NCI-H1417 (cell line): Measurements from ENCODE around the gene CLP1.
"Not testable (repeated sequence)": the region's sequence is repeated elsewhere in the genome, so short reads cannot be mapped to it uniquely, and the experiment has no call there.

Experiments used
- DNase-seq, 3 experiments: peaks; one replicate each; lab custom pipeline; 2025; lab: John Stamatoyannopoulos, UW

The CLP1 gene

DNA sequence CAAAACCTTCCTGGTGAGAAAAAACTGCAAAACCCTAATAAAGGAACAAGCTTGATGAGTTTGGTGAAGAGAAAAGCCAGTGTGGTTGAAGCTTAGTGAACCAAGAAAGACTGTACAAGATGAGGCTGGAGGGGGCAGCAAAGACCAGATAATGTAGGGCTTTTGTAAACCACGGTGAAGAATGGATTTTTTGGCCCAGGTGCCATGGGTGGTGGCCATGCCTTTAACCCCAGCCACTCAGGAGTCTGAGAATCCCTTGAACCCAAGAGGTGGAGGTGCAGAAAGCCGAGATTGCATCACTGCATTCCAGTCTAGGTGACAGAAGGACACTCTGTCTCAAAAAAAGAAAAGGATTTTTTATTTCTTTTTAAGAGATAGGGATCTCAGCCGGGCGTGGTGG is 5.3 kb downstream of the CLP1 start:
- DNase-seq = no peak

DNA sequence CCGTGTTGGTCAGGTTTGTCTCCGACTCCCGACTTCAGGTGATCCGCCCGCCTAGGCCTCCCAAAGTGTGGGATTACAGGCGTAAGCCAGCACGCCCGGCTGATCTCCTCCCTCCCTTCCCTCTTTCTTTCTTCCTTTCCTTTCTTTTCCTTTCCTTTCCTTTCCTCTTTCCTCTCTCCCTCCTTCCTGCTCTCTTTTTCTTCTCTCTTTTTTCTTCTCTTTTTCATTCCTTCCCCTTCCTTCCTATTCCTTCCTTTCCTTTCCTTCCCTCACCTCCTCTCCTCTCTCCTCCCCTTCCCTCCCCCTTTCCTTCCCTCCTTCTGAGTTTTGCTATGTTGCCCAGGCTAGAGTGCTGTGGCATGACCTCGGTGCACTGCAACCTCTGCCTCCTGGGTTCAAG is 6.4 kb downstream of the CLP1 start:
- no peak for DNase-seq

DNA sequence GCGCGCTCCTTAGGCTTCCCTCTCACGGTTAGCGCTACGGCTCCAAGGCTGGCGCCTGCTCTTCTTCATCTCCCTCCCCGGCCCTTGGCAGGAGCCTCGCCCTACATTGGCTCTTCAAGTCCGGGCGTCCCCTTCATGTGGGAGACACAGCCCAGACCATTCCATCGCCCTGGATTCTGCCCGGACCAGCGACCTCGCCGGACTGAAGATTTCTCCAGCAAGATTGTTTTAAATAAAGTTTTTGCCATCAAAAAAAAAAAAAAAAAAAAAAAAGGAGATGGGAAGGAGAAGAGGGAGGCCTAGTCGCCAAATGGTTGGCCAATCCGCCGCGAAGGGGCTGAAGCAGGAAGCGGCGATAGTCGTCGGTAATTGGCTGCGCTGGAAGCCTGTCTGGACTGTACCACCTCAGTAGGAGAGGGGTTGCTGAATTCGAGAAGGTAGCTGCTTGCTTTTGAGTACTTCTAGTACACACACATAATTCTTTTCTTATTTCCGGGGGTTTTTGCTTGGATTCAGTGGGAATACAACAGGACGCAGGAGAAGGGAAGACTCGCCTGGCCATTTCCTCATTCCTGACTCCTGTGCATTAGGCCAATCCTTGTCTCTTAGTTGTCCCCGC is 9.7 kb downstream of the CLP1 start:
- peak; percentile 96 to 100 (median 100) for DNase-seq

DNA sequence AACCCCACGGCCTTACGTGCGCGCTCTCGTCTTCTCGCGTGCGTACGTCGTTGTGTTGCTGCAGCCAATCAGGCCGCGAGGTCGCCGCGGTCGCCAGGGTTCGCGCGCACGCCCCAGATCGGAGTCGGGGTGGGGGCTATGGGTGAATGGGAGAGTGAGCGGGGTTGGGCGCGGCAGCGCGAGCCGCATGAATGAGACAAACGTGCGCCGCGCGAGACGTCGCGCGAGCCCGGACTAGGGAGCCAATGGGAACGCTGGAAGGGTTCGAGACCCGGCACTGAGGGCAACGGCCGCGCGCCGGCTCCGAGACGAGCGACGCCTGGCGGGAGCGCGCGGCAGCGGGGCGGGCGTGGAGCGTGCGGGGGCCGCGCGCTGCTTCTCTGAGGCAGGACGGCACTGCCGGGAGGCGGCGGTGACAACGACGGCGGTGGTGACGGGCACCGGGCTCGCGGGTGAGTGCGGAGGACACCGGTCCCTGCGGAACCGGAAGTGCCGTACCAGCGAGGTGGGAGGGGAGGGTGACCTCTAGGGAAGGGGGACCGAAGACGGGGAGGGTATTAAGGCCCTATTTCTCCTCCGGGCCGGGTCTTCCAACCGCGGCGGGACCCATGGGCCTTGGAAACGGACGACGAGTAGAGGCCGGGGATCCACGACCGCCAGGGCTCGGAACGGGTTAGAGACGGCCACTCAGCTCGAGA is 10.3 kb downstream of the CLP1 start, which contains the start of gene ZDHHC5:
Gene ZDHHC5 (plus strand): TSS at position 379 of the 698 bp plus-strand sequence. CDS start 4,977 bp downstream, outside the sequence.
- DNase-seq = peak; percentile 98 to 100 (median 100)

DNA sequence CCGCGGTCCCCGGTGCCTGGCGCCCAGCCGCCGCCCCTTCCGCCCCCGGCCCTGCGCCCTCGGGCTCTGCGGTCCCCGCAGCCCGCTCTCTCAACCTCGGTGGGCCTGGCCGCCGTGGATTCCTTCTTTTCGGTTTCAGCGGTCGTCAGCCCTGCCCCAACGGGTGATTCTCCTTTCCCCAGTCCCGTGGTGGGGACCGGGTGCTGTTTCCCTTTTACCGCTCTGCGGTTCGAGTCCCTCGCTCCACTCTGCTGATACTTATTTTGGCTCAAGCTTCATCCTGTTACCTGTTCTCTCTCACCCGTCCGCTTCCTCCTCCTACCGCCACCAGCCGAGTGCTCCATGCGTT is 10.8 kb downstream of the CLP1 start:
- no peak for DNase-seq

DNA sequence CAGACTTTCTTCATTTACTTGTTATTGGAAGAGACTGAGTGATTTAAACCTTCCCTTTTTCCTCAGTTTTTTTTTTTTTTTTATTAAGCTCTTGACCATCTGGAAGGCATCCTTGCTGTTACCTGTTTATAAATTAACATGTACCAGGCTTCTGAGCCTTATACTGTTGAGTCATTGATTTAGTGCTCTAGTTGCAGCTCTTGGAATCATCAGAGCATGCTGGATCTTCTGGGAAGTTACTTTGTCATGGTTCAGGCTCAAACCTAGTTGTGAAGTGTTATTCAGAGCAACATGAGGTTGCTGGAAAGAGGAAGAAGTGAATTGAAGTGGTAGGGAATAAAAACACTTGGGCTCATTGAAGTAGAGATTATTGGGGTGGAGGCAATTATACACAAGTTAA is 16.7 kb downstream of the CLP1 start:
- no peak for DNase-seq

DNA sequence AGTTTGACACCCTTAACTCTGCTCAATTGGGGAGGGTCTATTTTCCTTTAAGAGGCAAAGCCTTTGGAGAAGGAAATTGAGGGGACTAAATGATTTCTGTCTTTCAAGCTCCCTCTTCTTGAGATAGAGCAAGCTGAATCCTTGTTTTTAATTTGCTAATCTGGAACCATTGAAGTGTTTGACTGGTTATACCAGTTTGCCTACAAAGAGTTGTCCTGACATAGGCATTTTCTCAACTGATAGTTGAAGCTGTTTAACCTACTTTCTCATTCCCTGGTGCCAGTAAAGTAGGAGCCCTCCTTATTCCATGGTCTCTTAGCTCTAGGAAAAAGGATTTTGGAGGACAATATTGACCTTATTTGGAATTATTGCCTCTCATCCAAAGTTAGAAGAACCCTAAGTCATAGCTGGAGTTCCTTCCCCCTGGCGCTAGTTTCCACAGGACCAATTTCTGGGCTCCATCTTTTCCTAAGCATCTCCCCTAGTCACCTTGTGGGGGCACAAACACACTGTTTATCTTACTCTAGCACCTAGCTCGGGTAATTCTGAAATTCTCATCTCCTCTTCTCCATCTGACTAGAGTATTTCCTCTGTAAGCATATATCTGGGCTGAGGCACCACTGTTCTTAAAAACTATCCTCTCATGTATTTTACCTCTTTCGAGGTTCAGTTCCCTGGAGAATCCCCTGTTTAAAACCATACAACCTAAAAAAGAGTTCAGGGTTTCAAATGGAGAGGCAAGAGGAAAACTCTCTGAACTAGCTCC is 17.8 kb downstream of the CLP1 start:
- no peak for DNase-seq

DNA sequence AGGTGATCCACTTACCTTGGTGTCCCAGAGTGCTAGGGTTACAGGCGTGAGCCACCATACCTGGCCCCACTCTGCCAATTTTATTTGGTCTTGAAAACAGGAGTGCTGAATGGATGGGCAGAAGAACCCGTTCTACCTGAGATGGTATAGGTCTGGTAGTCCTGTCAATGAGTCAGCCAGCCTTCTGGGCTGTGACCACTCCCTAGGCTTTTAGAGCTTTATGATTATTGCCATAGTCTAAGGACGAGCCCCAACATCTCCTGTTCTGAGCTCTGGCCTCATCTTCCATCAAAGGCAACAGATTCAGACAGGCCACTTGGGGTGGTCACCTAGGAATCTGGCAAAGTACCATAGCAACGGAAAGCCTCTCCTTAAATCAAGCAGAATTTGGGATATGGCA is 21.8 kb downstream of the CLP1 start:
- DNase-seq = no peak

DNA sequence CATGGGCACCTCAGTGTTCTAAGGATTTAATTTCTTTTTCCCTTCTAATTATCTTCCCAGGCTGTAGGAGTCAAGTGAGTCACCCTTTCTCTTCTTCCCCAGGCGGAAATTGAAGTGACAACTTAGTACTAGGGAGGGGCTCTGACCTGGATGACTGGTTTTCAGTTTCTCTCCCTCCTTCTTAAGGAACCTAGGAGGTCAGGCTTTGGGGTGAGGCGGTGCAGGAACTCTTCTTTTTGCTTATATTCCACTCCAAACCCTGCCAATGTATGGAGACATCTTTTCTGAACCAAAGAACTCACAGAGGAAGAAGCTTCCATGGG is 23.0 kb downstream of the CLP1 start:
- DNase-seq = no peak

DNA sequence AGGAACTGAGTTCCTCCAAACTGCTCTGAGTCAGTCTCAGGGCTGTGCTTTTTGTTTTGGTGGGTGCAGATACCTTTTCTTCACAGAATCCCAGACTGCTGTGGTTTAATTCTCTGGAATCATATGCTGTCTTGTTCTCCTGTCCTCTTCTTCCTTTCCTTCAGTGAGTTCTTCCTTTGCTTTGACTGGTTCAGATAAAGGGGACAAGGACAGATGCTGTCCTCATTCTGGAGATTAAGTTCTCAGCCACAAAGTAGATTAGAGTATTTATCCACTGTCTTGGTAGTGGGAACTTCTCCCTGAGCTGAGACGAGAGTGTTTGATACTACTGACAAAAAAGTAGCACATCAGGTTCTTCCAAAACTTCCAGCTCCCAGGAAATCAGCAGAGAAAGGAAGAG is 23.6 kb downstream of the CLP1 start:
- no peak for DNase-seq

DNA sequence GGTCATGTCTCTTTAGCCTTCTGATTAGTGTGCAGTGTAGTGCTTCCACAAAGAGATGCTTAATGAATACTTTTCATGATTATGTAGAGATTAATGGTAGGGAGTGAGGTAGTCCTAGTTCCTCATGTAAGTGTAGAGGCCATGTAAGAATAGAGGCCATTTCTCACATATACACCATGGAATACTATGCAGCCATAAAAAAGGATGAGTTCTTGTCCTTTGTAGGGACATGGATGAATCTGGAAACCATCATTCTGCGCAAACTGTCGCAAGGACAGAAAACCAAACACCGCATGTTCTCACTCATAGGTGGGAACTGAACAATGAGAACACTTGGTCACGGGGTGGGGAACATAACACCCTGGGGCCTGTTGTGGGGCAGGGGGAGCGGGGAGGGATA is 32.9 kb downstream of the CLP1 start:
- not testable (repeated sequence) for DNase-seq

DNA sequence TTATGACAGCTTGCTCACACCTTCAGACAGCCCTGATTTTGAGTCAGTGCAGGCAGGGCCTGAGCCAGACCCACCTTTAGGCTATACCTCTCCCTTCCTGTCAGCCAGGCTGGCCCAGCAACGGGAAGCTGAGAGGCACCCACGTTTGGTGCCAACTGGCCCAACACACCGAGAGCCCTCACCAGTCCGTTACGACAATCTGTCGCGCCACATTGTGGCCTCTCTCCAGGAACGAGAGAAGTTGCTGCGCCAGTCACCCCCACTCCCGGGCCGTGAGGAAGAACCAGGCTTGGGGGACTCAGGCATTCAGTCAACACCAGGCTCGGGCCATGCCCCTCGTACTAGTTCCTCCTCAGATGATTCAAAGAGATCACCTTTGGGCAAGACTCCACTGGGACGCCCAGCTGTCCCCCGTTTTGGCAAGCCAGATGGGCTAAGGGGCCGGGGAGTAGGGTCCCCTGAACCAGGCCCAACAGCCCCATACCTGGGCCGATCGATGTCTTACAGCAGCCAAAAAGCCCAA is 41.3 kb downstream of the CLP1 start:
- DNase-seq = no peak

DNA sequence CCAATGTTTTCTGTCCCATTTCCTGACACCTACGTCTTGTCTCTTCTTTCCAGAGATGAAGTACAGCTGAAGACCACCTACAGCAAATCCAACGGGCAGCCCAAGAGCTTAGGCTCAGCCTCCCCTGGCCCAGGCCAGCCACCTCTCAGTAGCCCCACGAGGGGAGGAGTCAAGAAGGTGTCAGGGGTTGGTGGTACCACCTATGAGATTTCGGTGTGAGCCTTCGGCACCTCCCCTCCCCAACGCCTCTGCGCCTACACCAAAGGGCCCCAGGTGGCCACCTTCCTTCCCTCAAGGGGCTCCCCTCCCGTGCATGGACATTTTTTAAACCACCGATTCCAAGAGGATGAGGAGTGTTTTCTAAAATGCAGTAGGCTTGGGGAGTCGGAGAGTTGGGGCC is 42.3 kb downstream of the CLP1 start:
- no peak for DNase-seq

DNA sequence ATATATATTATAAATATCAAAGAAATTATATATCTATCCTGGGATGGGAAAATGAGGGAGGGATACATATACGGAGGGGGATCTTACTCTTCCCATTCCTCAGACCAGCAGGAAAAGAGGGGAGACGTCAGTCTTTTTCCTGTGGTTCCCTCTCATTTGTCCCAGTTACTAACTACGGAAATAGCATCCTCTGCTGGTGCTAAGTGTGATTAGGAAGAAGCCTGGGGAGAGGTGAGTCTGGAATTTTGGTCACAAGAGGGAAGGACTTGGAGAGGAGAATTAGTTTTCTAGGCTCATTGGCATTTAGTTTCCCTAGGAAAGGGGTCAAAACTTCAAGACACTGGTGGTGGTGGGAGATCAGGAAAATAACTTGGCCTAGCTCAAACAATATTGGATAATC is 42.9 kb downstream of the CLP1 start:
- DNase-seq = no peak

DNA sequence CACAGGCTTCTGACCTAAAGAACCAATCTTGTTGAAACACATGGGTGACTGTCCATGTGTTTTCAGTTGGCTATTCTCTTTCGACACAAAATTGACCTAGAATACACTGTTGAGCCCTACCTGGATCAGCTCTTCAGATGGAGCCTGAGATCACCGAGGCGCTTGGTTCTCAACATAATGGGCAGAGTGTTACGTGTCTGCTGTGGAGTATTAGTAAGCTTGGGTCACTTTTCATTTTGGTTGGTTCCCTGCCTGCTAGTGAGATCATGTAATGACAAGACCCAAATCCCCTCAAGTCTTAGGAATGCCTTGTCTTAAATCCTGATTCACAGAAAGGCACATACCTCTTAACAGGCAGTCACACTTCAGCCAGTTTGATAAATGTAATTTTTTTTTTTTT is 45.8 kb downstream of the CLP1 start:
- DNase-seq = no peak

DNA sequence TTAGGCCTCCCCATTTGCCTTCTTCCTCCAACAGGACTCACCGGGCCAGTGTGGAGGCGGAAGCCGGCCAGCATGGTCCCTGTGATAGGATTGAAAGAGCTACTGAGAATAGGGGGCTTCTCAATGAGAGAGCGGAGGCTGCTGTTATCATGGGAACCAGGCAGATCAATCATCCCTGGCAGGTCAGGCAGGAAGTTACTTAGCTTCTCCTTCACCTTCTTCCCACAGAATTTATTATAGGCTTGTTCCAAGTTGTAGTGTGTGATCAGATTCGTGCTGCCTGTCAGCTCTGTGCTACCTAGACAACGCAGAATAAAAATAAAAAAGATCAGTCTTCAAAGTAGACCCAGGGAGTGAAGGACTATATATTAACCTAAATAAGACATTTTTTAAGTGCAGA is 47.4 kb downstream of the CLP1 start:
- DNase-seq = no peak

DNA sequence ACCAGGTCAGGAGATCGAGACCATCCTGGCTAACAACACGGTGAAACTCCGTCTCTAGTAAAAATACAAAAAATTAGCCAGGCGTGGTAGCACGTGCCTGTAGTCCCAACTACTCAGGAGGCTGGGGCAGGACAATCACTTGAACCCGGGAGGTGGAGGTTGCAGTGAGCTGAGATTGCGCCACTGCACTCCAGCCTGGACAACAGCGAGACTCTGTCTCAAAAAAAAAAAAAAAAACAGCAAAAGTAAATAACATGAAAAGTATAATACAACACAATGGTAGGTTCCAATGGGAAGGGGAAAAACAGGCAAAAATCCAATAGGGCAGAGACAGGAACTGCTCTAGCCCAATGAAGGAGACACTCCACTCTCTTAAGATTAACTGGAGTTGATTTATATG is 47.9 kb downstream of the CLP1 start:
- not testable (repeated sequence) for DNase-seq

DNA sequence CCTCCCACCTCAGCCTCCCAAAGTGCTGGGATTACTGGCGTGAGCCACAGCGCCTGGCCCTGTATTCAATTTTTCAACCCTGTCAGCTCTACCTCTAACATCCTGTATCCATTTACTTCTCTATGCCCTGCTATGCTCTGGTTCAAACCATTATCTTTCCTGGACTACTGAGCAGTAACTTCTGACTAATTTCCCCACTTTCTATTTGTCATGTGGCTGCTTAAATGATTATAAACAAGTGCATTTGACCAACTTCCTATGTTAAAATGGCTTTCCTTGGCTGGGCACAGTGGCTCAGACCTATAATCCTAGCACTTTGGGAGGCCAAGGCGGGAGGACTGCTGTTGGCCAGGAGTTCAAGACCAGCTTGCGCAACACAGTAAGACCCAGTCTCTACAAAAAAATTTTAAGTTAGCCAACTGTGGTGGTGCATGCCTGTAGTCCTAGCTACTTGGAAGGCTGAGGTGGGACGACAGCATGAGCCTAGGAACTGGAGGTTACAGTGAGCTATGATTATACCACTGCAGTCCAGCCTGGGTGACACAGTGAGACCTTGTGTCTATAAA is 52.3 kb downstream of the CLP1 start:
- DNase-seq = no peak
